NT2/D1 (cell line): ENCODE results near the gene CACNA1A.

Experiments used
- YY1 ChIP-seq: IDR thresholded peaks from 2 replicates; pipeline ENCODE4 v1.6.1; 2011; ENCODE audit not compliant: insufficient read length, insufficient read depth
- ZNF274 ChIP-seq: IDR thresholded peaks from 2 replicates; pipeline ENCODE4 v1.6.1; 2011; ENCODE audit warnings: mild to moderate bottlenecking, low read depth, low read length

- TF ChIP-seq ZNF274 = no peak
- no peak for TF ChIP-seq YY1
Measured at GRCh38 chr19:13303381-13304129, 202.7 kb downstream of the CACNA1A start.
